HepG2 (cell line): ENCODE data around the gene MYLK. TPM values are rescaled to one million over a fixed set of nuclear protein-coding genes. Genes with fewer than 3 reads are reported as not detected.

Experiments
- FOXJ3 ChIP-seq: sonication (generic); formaldehyde crosslinking; IDR thresholded peaks from 2 replicates; pipeline ENCODE4 v1.4.0; 2020; ENCODE audit warnings: missing genetic modification reagents, mild to moderate bottlenecking, borderline replicate concordance
- GTF2F1 ChIP-seq: fragments of 150-350 bp; IDR thresholded peaks from 2 replicates; pipeline ENCODE4 v1.6.1; 2014; ENCODE audit warnings: low read length
- HMGA1 ChIP-seq: sonication (generic); formaldehyde crosslinking; conservative IDR thresholded peaks from 2 replicates; pipeline ENCODE4 v1.4.0; 2020; ENCODE audit warnings: missing genetic modification reagents
- PATZ1 ChIP-seq: sonication (generic); formaldehyde crosslinking; IDR thresholded peaks from 2 replicates; pipeline ENCODE4 v1.4.0; 2020; ENCODE audit warnings: missing genetic modification reagents
- RAD21 ChIP-seq: fragments of 450-650 bp; formaldehyde crosslinking; IDR thresholded peaks from 2 replicates; pipeline ENCODE4 v1.5.0; 2020; ENCODE audit warnings: mild to moderate bottlenecking
- RBM39 ChIP-seq: fragments of 200-400 bp; formaldehyde crosslinking; IDR thresholded peaks from one replicate; pipeline ENCODE4 v1.6.1; 2018; ENCODE audit warnings: antibody characterized with exemption, mild to moderate bottlenecking, low read depth, low read length; ENCODE audit not compliant: poor library complexity, severe bottlenecking
- RNF219 ChIP-seq: sonication (generic); formaldehyde crosslinking; IDR thresholded peaks from 2 replicates; pipeline ENCODE4 v1.5.0; 2020; ENCODE audit warnings: mild to moderate bottlenecking, missing genetic modification reagents
- TCF7 ChIP-seq: sonication (generic); IDR thresholded peaks from 2 replicates; pipeline ENCODE4 v1.6.1; 2016; ENCODE audit warnings: antibody characterized with exemption, low read depth
- THRA ChIP-seq: sonication (generic); formaldehyde crosslinking; IDR thresholded peaks from 2 replicates; pipeline ENCODE4 v1.4.0; 2020; ENCODE audit warnings: missing genetic modification reagents, borderline replicate concordance
- ZBTB49 ChIP-seq: sonication (generic); formaldehyde crosslinking; IDR thresholded peaks from 2 replicates; pipeline ENCODE4 v1.4.0; 2020; ENCODE audit warnings: missing genetic modification reagents, borderline replicate concordance
- ZNF232 ChIP-seq: sonication (generic); formaldehyde crosslinking; IDR thresholded peaks from 2 replicates; pipeline ENCODE4 v1.4.0; 2020; ENCODE audit warnings: missing genetic modification reagents, borderline replicate concordance
- ZNF251 ChIP-seq: sonication (generic); formaldehyde crosslinking; IDR thresholded peaks from 2 replicates; pipeline ENCODE4 v1.9.0; 2021; ENCODE audit warnings: mild to moderate bottlenecking, missing genetic modification reagents
- ZNF296 ChIP-seq: sonication (generic); formaldehyde crosslinking; conservative IDR thresholded peaks from 2 replicates; pipeline ENCODE4 v1.5.0; 2020; ENCODE audit warnings: mild to moderate bottlenecking, missing genetic modification reagents
- ZNF569 ChIP-seq: sonication (generic); formaldehyde crosslinking; IDR thresholded peaks from 2 replicates; pipeline ENCODE4 v1.5.0; 2020; ENCODE audit warnings: mild to moderate bottlenecking, missing genetic modification reagents, moderate library complexity, borderline replicate concordance
- ZNF670 ChIP-seq: sonication (generic); formaldehyde crosslinking; IDR thresholded peaks from 2 replicates; pipeline ENCODE4 v1.8.0; 2022; ENCODE audit warnings: mild to moderate bottlenecking, missing genetic modification reagents, borderline replicate concordance
- ZNF790 ChIP-seq: sonication (generic); formaldehyde crosslinking; IDR thresholded peaks from 2 replicates; pipeline ENCODE4 v1.8.0; 2022; ENCODE audit warnings: missing genetic modification reagents, mild to moderate bottlenecking, borderline replicate concordance
- ZNF850 ChIP-seq: sonication (generic); formaldehyde crosslinking; conservative IDR thresholded peaks from 2 replicates; pipeline ENCODE4 v1.9.0; 2021; ENCODE audit warnings: mild to moderate bottlenecking, missing genetic modification reagents
- ZSCAN22 ChIP-seq: sonication (generic); formaldehyde crosslinking; IDR thresholded peaks from 2 replicates; pipeline ENCODE4 v1.4.0; 2020; ENCODE audit warnings: mild to moderate bottlenecking, missing genetic modification reagents
- polyA plus RNA-seq, 8 experiments: library from polyadenylated mRNA; depleted of rRNA in 3 of 8; stranded (reverse) in 7 of 8; unstranded in 1 of 8; fragments of >200 nt; fragmentation: Illumina TruSeq in 4 of 8; extraction: Trizol in 4 of 8; gene quantifications; 2 replicates each; pipeline versions ENCODE4 v1.2.1 to v1.2.3, GENCODE V29; 2011 to 2016; ENCODE audit warnings: low read depth in 4 of 8, missing spikeins in 1 of 8, mixed read lengths in 1 of 8; ENCODE audit not compliant: insufficient read depth in 1 of 8
- total RNA-seq, 5 experiments: library from RNA; depleted of rRNA; stranded (reverse); fragments of >200 nt; fragmentation: Illumina TruSeq; extraction: Trizol; gene quantifications; 2 replicates each; pipeline ENCODE4 v1.2.3, GENCODE V29; 2016; ENCODE audit warnings: low read depth in 1 of 5

The MYLK gene
- total and polyA plus RNA-seq, 2 of the 13 experiments (the other 11 are each of a cell fraction or from before 2014, with no cell fraction given), result 10.6 to 34.9 TPM

- TF ChIP-seq ZNF296 (CRISPR knock-in tag) (no peak), TCF7 (peak; percentile 92), ZNF232 (CRISPR knock-in tag) (peak; percentile 16; the same call in 1 of the 2 replicates), THRA (CRISPR knock-in tag) (peak; percentile 94), ZNF850 (CRISPR knock-in tag) (no peak), RAD21 (no peak; the same call in 1 of the 2 replicates), RNF219 (CRISPR knock-in tag) (0 out of 2 replicates have a peak, but pooled peaks have one; percentile 4), ZNF569 (CRISPR knock-in tag) (no peak), ZNF251 (CRISPR knock-in tag) (no peak), ZBTB49 (CRISPR knock-in tag) (no peak), PATZ1 (peak; percentile 70), GTF2F1 (0 out of 2 replicates have a peak, but pooled peaks have one; percentile 67), HMGA1 (CRISPR knock-in tag) (no peak), ZNF670 (CRISPR knock-in tag) (peak; percentile 68; the same call in 1 of the 2 replicates), RBM39 (no peak), ZSCAN22 (CRISPR knock-in tag) (no peak), FOXJ3 (peak; percentile 59; the same call in 1 of the 2 replicates), ZNF790 (CRISPR knock-in tag) (no peak)
These were observed 278.3 kb downstream of the MYLK start (continued) for GRCh38 chr3:123605789-123606234.
